ENCODE data around the gene RILPL1. TPM values are rescaled to one million over a fixed set of nuclear protein-coding genes. Genes with fewer than 3 reads are reported as not detected.
"Not testable (repeated sequence)": the region's sequence is repeated elsewhere in the genome, so short reads cannot be mapped to it uniquely, and the experiment has no call there.

RILPL1 gene
- total RNA-seq, 4 donors from 2014 or later, result 2.9 to 32.3 (median 18.4) TPM

DNA sequence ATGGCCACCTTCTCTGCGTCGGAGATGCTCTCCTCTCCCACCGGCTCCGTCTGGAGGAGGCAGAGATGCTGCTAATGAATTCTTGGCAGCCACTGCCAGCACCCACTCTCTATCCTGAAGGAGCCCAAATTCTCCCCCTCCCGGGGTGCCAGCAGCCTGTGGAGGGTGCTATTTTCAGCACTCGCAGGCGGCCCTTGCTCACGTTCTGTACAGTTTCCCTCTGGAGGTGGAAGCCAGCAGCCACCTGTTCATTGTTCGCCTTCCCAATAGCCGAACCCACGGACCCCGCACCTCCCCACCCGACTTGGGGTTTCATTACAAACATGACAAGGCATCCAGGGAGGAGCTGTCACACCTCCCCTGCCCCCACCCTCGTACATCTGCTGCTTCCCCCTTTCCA is 47.8 kb downstream of the RILPL1 start:
- Histone ChIP-seq H3K27ac (no peak overlapping the region), H3K4me3 (no peak overlapping the region), H3K4me1 (no peaks in the 10 kb centered on the region), H3K36me3 (no peaks in the 10 kb centered on the region), H3K27me3 (no peaks in the 10 kb centered on the region), H3K9me3 (no peaks in the 10 kb centered on the region)
- DNase-seq, result no peak
- intact Hi-C loops (cut with DNase I; ENCODE audit: low total_unique reads), result no loop called here
- no peak for TF ChIP-seq POLR2A (IDR thresholded peaks at IDR 0.05)
- TF ChIP-seq, protein P1, sequence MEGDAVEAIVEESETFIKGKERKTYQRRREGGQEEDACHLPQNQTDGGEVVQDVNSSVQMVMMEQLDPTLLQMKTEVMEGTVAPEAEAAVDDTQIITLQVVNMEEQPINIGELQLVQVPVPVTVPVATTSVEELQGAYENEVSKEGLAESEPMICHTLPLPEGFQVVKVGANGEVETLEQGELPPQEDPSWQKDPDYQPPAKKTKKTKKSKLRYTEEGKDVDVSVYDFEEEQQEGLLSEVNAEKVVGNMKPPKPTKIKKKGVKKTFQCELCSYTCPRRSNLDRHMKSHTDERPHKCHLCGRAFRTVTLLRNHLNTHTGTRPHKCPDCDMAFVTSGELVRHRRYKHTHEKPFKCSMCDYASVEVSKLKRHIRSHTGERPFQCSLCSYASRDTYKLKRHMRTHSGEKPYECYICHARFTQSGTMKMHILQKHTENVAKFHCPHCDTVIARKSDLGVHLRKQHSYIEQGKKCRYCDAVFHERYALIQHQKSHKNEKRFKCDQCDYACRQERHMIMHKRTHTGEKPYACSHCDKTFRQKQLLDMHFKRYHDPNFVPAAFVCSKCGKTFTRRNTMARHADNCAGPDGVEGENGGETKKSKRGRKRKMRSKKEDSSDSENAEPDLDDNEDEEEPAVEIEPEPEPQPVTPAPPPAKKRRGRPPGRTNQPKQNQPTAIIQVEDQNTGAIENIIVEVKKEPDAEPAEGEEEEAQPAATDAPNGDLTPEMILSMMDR (IDR thresholded peaks at IDR 0.05), result no peak

DNA sequence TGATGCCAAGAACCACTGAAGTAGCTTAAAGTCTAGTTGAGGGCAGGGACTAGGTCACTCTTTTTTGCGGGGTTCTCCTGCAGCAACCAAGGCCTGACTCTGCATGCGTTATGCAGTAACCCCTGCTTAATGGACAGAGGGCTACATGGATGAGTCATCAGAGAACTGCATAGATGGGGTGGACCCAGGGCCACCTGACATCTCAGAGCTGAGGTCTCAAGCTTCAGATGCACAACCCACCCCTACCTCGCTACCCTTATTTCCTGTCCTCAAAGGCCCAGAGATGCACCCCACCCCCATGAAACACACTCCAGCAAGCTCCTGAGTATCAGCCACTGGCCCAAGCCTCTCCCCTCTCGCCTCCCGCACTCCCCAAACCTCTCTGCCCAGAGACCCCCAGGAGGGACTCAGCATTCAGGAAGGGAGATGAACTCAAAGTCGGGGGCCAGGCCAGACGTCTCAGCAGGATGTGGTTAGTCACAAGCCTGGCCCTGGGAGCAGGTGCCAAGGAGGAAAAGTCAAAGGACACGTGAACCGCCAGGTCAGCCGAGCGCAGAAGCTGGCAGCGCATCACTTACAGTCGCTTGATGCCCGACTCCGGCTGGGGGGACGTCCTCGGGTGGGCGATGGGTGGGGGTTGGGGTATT is 49.8 kb downstream of the RILPL1 start:
- no peaks in the 10 kb centered on the region for H3K27me3 ChIP-seq
- H3K4me3 ChIP-seq, result no peak overlapping the region
- intact Hi-C loops (cut with DNase I; ENCODE audit: low total_unique reads), result no loop called here
- no peak overlapping the region for H3K27ac ChIP-seq
- no peak for DNase-seq
- no peaks in the 10 kb centered on the region for H3K4me1 ChIP-seq
- TF ChIP-seq POLR2A (IDR thresholded peaks at IDR 0.05), result no peak
- TF ChIP-seq, protein P1 (IDR thresholded peaks at IDR 0.05), result no peak
- H3K36me3 ChIP-seq, result no peaks in the 10 kb centered on the region
- no peaks in the 10 kb centered on the region for H3K9me3 ChIP-seq

DNA sequence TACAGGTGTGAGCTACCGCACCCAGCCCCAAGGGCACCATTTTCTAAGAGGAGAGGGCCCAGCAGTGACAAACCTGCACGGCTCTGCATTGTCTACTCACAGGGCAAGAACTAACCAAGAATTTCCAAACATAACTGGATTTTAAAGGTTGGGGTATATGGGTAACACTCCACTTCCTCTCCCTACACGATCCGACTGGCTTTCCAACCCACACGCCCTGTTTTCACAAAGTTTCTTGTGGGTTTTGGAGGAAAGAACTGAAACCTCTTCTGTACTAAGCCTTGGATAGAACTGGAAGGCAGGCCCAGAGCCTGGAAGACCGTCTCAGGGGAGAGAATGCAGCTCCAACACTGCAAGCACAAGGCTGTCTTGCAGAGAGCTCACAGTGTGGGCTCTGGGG is 50.6 kb downstream of the RILPL1 start:
- H3K4me1 ChIP-seq, result no peaks in the 10 kb centered on the region
- H3K36me3 ChIP-seq, result no peaks in the 10 kb centered on the region
- no peak overlapping the region for H3K4me3 ChIP-seq
- H3K9me3 ChIP-seq, result no peaks in the 10 kb centered on the region
- no peak for TF ChIP-seq POLR2A (IDR thresholded peaks at IDR 0.05)
- TF ChIP-seq, protein P1 (IDR thresholded peaks at IDR 0.05), result no peak
- H3K27ac ChIP-seq, result no peak overlapping the region
- no peaks in the 10 kb centered on the region for H3K27me3 ChIP-seq
- DNase-seq, result no peak
- intact Hi-C loops (cut with DNase I; ENCODE audit: low total_unique reads), result no loop called here

DNA sequence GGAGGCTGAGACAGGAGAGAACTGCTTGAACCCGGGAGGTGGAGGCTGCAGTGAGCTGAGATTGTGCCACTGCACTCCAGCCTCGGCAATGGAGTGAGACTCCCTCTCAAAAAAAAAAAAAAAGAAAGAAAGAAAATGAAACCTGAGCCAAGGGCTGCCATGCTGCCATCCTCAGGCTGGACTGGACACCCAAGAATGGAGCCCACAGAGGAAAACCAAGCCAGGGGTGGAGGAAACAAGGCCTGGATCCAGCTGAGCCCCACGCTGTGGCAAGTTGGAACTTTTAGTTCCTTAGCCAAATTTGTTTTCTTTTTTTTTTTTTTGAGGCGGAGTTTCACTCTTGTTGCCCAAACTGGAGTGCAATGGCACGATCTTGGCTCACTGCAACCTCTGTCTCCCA is 52.3 kb downstream of the RILPL1 start:
- H3K27me3 ChIP-seq; H3K9me3 ChIP-seq; H3K36me3 ChIP-seq; H3K4me3 ChIP-seq; DNase-seq; H3K4me1 ChIP-seq; H3K27ac ChIP-seq; intact Hi-C loops (cut with DNase I; ENCODE audit: low total_unique reads): not testable (repeated sequence)

DNA sequence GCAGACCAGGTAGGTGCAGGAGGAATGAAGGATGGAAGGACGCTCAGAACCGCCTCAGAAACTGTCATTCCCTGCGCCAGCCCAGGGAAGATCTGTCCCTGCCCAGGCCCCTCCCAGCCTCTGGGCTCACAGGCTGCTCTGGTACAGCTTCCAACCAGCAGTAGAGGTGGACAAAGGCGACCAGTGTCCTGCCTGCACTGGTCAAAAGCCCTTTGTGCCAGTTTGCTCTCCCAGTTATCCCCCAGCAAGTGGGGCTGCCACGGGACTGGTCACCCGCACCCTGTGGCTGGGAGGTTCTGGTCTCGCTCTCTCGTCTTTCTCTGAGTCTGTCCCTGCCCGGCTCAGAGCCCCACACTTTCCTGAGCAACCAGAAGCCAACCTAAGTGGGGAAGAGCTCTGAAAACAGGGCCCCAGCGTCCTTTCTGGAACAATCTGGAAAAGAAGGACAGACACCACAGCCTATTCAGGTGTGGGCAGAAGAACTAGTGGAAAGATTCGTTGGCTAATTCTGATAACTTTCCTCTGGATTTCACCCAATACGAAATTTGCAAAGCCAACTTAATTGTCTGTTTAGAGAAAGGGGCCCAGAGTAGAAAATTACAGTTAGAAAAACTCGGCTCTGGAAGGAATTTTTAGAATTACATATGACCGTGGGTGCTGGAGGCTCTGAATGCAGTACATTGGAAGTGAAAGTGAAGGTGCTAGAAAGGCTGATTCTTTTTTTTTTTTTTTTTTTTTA is 53.9 kb downstream of the RILPL1 start:
- peak overlapping the region in 1 of 2 donors; percentile 21 for H3K27ac ChIP-seq

More for the DNA sequence above, 53.9 kb downstream of the RILPL1 start:
- no peaks in the 10 kb centered on the region for H3K4me1 ChIP-seq
- H3K4me3 ChIP-seq, result no peak overlapping the region
- no peaks in the 10 kb centered on the region for H3K27me3 ChIP-seq
- H3K9me3 ChIP-seq, result no peaks in the 10 kb centered on the region
- TF ChIP-seq, protein P1 (IDR thresholded peaks at IDR 0.05), result no peak
- no peak for TF ChIP-seq POLR2A (IDR thresholded peaks at IDR 0.05)
- no peak for DNase-seq
- H3K36me3 ChIP-seq, result no peaks in the 10 kb centered on the region
- intact Hi-C loops (cut with DNase I; ENCODE audit: low total_unique reads), result no loop called here

Data from uterus (tissue), 4 donors.